Activated CD8-positive, alpha-beta T cell treated with anti-CD3 and anti-CD28 coated beads for 36 hours (primary cell): ENCODE data around the gene TUNAR. TPM values are rescaled to one million over a fixed set of nuclear protein-coding genes. Genes with fewer than 3 reads are reported as not detected.
A peak's percentile ranks its signal among the peaks of the same experiment; 100 is the strongest.

ENCODE experiments used
- ATAC-seq: fragments of 200-7000 bp; cut with Tn5 transposase; one replicate; pipeline ENCODE4 v1.10.0; 2021; ENCODE audit warnings: mild to moderate bottlenecking, moderate library complexity
- CTCF ChIA-PET: fragments of 350-600 bp; sonication (Branson Sonifier 250); formaldehyde crosslinking; loops from one replicate; lab custom pipeline; 2021; ENCODE audit warnings: antibody characterized with exemption; lab: Charles Lee
- POLR2A ChIA-PET: fragments of 350-600 bp; sonication (Branson Sonifier 250); formaldehyde crosslinking; loops from one replicate; lab custom pipeline; 2021; ENCODE audit warnings: antibody characterized with exemption; lab: Charles Lee
- DNase-seq: peaks from one replicate; pipeline ENCODE4 v3.0.0-alpha.2; 2020
- H3K27ac Mint-ChIP-seq: one replicate; pipeline ENCODE4 v1.8.0; 2021; ENCODE audit warnings: mild to moderate bottlenecking, mixed read lengths
- H3K27me3 Mint-ChIP-seq: one replicate; pipeline ENCODE4 v1.8.0; 2021; ENCODE audit warnings: mixed read lengths
- H3K36me3 Mint-ChIP-seq: one replicate; pipeline ENCODE4 v1.8.0; 2021; ENCODE audit warnings: low read depth, mixed read lengths
- H3K4me1 Mint-ChIP-seq: one replicate; pipeline ENCODE4 v1.8.0; 2021; ENCODE audit warnings: low read depth, mixed read lengths
- H3K4me3 Mint-ChIP-seq: one replicate; pipeline ENCODE4 v1.8.0; 2021; ENCODE audit warnings: mild to moderate bottlenecking, moderate library complexity, mixed read lengths
- H3K9me3 Mint-ChIP-seq: one replicate; pipeline ENCODE4 v1.8.0; 2021; ENCODE audit warnings: mixed read lengths
- intact Hi-C: fragments of 100-400 bp; cut with micrococcal nuclease; formaldehyde crosslinking; loops from one replicate; pipeline ENCODE4 v1.10.0; 2022
- total RNA-seq, 2 experiments: library from RNA; stranded (reverse); gene quantifications; one replicate each; pipeline ENCODE4 v1.2.3, GENCODE V29; 2021
- TF ChIP-seq, protein P1 (sequence below): fragments of 200-600 bp; IDR thresholded peaks from one replicate; pipeline ENCODE4 v1.8.0; 2022; ENCODE audit warnings: antibody characterized with exemption, mild to moderate bottlenecking

Gene TUNAR
- total RNA-seq, 2 experiments from 2014 or later: not detected

DNA sequence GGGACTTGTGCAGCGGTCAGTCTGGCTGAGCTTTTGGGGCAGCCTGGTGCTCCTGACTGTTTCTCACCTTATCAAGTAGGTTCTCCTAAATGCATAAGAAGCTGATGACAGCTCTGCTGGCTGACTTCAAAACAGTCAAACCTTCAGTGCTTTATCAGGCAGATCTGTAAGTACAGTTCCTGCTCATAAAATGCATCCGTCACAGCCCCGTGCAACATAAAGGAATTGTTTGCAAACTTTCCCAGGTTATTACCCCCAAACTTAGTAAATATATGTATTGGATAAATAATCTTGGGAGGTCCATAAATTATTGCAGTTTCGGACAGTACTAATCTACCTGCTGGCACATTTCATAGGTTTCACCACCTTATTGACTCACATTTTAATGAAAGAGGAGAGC, 10.7 kb downstream of the TUNAR start:
- no peak for DNase-seq
- Mint-ChIP-seq H3K4me1 (no peaks in the 10 kb centered on the region), H3K9me3 (no peaks in the 10 kb centered on the region), H3K4me3 (no peak overlapping the region), H3K27ac (no peak overlapping the region), H3K36me3 (no peaks in the 10 kb centered on the region), H3K27me3 (peaks cover 10% of the 10 kb centered on the region)
- ChIA-PET CTCF (no interaction called here), POLR2A (no interaction called here)
- ATAC-seq: no peak
- TF ChIP-seq, protein P1, sequence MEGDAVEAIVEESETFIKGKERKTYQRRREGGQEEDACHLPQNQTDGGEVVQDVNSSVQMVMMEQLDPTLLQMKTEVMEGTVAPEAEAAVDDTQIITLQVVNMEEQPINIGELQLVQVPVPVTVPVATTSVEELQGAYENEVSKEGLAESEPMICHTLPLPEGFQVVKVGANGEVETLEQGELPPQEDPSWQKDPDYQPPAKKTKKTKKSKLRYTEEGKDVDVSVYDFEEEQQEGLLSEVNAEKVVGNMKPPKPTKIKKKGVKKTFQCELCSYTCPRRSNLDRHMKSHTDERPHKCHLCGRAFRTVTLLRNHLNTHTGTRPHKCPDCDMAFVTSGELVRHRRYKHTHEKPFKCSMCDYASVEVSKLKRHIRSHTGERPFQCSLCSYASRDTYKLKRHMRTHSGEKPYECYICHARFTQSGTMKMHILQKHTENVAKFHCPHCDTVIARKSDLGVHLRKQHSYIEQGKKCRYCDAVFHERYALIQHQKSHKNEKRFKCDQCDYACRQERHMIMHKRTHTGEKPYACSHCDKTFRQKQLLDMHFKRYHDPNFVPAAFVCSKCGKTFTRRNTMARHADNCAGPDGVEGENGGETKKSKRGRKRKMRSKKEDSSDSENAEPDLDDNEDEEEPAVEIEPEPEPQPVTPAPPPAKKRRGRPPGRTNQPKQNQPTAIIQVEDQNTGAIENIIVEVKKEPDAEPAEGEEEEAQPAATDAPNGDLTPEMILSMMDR: no peak
- intact Hi-C loops: no loop called here

DNA sequence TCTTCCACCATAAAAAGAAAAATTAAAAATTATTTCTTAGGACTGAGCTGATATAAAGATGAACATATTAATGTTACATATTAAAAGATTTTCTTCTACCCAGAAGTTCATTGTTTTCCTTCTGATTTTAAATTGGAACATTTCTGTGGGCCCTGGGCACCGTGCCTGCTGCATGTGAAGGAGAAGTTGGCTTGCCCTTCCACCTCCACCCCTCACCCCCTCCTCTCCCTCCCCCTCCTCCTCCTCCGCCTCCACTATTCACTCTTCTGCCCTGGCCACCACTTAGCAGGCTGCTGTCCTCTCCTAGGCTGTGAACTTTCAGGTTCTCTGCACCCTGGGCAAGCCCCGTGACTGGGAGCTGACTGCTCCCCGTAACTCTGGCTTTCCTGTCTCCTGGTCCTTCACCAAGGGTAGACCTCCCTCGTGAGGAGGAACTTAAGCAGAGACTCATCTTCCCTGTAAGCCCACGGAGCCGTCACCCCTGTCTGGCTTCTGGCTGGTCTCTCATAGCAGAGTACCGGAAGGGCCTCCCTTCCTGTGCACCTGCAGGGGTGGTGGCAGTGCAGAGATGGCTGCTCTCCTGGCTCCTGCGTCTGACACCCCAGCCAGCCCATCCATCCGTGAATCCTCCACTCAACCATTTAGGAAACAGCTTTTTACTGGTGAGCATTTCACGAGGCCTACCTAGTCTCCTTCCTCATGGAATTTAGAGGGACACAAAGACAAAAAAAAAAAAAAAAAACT, 12.8 kb downstream of the TUNAR start:
- POLR2A ChIA-PET: no interaction called here
- H3K9me3 Mint-ChIP-seq: no peaks in the 10 kb centered on the region
- no peaks in the 10 kb centered on the region for H3K4me1 Mint-ChIP-seq
- H3K4me3 Mint-ChIP-seq: no peak overlapping the region
- CTCF ChIA-PET: no interaction called here
- ATAC-seq (no peak), DNase-seq (no peak)
- intact Hi-C loops: no loop called here
- TF ChIP-seq, protein P1: no peak
- H3K36me3 Mint-ChIP-seq: no peaks in the 10 kb centered on the region
- no peak overlapping the region for H3K27ac Mint-ChIP-seq
- H3K27me3 Mint-ChIP-seq: peaks cover 3% of the 10 kb centered on the region

DNA sequence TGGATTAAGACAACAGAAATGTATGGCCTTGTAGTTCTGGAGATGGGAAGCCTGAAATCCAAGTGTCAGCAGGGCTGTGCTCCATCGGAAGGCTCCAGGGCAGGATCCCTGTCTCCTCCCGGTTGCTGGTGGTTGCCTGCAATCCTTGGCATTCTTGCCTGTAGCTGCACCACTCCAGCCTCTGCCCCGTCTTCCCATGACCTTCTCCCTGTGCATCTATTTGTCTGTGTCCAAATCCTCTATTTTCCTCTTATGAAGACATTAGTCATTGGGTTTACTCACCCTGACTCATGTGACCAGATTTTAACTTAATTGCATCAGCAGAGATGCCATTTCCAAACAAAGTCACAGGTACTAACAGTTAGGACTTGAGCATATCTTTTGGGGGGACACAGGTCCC, 15.1 kb downstream of the TUNAR start:
- intact Hi-C loops: no loop called here
- CTCF ChIA-PET: interaction anchor here (1.0 kb wide), 1 partner anchor 103 kb away, joined by 3 read pairs; no protein-coding TSS in a partner anchor
- Mint-ChIP-seq H3K27ac (no peak overlapping the region), H3K36me3 (no peaks in the 10 kb centered on the region), H3K4me3 (no peak overlapping the region), H3K4me1 (no peaks in the 10 kb centered on the region), H3K9me3 (no peaks in the 10 kb centered on the region), H3K27me3 (peaks cover 5% of the 10 kb centered on the region)
- ATAC-seq (no peak), DNase-seq (no peak)
- POLR2A ChIA-PET: no interaction called here
- TF ChIP-seq, protein P1: no peak

DNA sequence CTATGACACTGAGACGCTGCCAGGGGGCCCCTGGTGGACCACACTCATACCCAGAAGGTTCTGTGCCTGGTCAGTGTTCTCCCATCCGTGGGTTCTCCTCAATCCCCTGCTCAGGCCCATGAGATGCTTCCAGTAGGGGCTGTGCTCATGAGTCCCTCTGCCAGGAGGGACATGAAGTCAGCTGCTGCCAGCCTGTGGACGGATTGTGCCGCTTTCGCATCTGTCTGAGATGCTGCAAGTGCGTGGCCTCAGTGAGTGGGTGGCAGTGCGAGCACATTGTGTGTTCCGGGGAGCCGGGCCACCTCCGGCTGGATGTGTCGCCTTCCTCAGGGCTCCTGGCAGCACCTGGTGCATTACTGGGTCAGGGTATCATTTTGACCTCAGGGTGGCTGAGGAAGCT, 15.5 kb downstream of the TUNAR start:
- DNase-seq (no peak), ATAC-seq (no peak)
- Mint-ChIP-seq H3K36me3 (no peaks in the 10 kb centered on the region), H3K9me3 (no peaks in the 10 kb centered on the region), H3K4me1 (no peaks in the 10 kb centered on the region), H3K27me3 (peaks cover 5% of the 10 kb centered on the region), H3K27ac (no peak overlapping the region), H3K4me3 (no peak overlapping the region)
- CTCF ChIA-PET: interaction anchor here (1.0 kb wide), 1 partner anchor 102 kb away, joined by 3 read pairs; no protein-coding TSS in a partner anchor
- intact Hi-C loops: no loop called here
- POLR2A ChIA-PET: no interaction called here
- TF ChIP-seq, protein P1: no peak

DNA sequence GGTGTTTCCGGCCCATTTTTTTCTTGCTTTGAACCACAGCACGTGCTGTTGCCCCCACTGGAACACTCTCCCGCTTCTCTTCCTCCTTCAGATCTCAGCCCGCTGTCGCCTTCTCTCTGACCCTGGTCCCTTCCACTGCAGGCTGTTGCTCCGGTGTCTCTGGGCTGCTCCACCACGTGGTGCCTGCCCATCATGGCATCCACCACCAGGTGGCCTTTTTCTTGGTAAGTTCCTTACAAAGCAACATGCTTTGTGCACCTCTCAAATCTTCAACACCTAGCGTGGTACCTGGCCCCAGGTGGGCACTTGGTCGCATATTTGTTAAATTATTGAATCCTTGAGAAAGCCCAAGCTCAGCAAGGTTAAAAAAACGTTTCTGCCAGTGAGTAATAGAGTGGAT, 19.1 kb downstream of the TUNAR start:
- ChIA-PET CTCF (no interaction called here), POLR2A (no interaction called here)
- TF ChIP-seq, protein P1: peak; percentile 28
- Mint-ChIP-seq H3K27ac (no peak overlapping the region), H3K4me1 (no peaks in the 10 kb centered on the region), H3K4me3 (no peak overlapping the region), H3K9me3 (no peaks in the 10 kb centered on the region), H3K27me3 (peaks cover 6% of the 10 kb centered on the region), H3K36me3 (no peaks in the 10 kb centered on the region)
- intact Hi-C loops: no loop called here
- DNase-seq (peak; percentile 37), ATAC-seq (no peak)
